HCT116 (cell line): ENCODE data around the gene ACAP3. TPM values are rescaled to one million over a fixed set of nuclear protein-coding genes. Genes with fewer than 3 reads are reported as not detected.

Source experiments
- ATAC-seq: fragments of 200-7000 bp; cut with Tn5 transposase; 2 replicates; pipeline ENCODE4 v1.9.1; 2020; ENCODE audit warnings: mild to moderate bottlenecking, moderate library complexity
- BruUV-seq: library from RNA; stranded (reverse); fragments of 400-500 nt; replicated peaks from 2 replicates; lab custom pipeline; 2021; lab: Mats Ljungman, UMichigan
- CTCF ChIA-PET: fragments of 300-600 bp; sonication (Branson Sonifier 250); formaldehyde crosslinking; loops from one replicate; lab custom pipeline; 2021; ENCODE audit warnings: antibody characterized with exemption; lab: Charles Lee
- POLR2A ChIA-PET: fragments of 300-600, 350-600 bp; sonication (Branson Sonifier 250); formaldehyde crosslinking; loops from one replicate; lab custom pipeline; 2021; ENCODE audit warnings: antibody characterized with exemption; lab: Charles Lee
- RAD21 ChIA-PET, 2 experiments: fragments of 300-600 bp; sonication (Branson Sonifier 250); formaldehyde crosslinking; loops; one replicate each; lab custom pipeline; 2023; ENCODE audit warnings: low total read pairs in 2 of 2; ENCODE audit not compliant: uncharacterized antibody in 2 of 2, unreplicated experiment in 2 of 2, low non-redundant PET in 1 of 2; lab: Charles Lee
- DNase-seq: peaks from one replicate; pipeline ENCODE4 v3.0.0-alpha.2; 2010; ENCODE audit warnings: low read depth, low spot score
- H2AFZ ChIP-seq: fragments of 200-600 bp; shearing (Covaris generic), sonication (generic); 2 replicates; pipeline ENCODE4 v1.6.1; 2017; ENCODE audit warnings: low read depth, mixed run types, mixed read lengths, antibody characterized with exemption, low read length; ENCODE audit not compliant: poor library complexity, severe bottlenecking
- H3K27ac ChIP-seq: 2 replicates; pipeline ENCODE4 v1.5.1; 2012; ENCODE audit warnings: low read depth, low read length
- H3K27me3 ChIP-seq: fragments of 200-600 bp; sonication (generic); 2 replicates; pipeline ENCODE4 v1.6.1; 2016; ENCODE audit warnings: mixed run types, low read length, mixed read lengths; ENCODE audit not compliant: insufficient read depth
- H3K36me3 ChIP-seq, 2 experiments: fragments of 200-500 bp in 1 of 2; fragments of 200-600 bp in 1 of 2; sonication (Bioruptor generic) in 1 of 2; sonication (generic) in 1 of 2; 2 replicates each; pipeline versions ENCODE4 v1.5.1 to v1.6.1; 2014 to 2016; ENCODE audit warnings: low read length in 2 of 2, inconsistent platforms in 1 of 2, mixed read lengths in 1 of 2, mixed run types in 1 of 2; ENCODE audit not compliant: insufficient read depth in 2 of 2, control insufficient read depth in 1 of 2
- H3K4me1 ChIP-seq, 2 experiments: fragments of 200-600 bp in 1 of 2; sonication (generic) in 1 of 2; 2 replicates each; pipeline versions ENCODE4 v1.5.1 to v1.6.1; 2012 to 2017; ENCODE audit warnings: low read length in 2 of 2, inconsistent platforms in 1 of 2, mild to moderate bottlenecking in 1 of 2, mixed read lengths in 1 of 2, mixed run types in 1 of 2, moderate library complexity in 1 of 2; ENCODE audit not compliant: insufficient read depth in 2 of 2, control insufficient read depth in 1 of 2
- H3K4me2 ChIP-seq: fragments of 200-600 bp; sonication (generic); 2 replicates; pipeline ENCODE4 v1.6.1; 2017; ENCODE audit warnings: mixed run types, low read length, mixed read lengths
- H3K4me3 ChIP-seq, 2 experiments: fragments of 200-600 bp in 1 of 2; sonication (generic) in 1 of 2; replicated peaks in 1 of 2; 2 replicates each; pipeline ENCODE4 v1.5.1; 2011 to 2016; ENCODE audit warnings: low read length in 2 of 2, control low read depth in 1 of 2, low read depth in 1 of 2, mild to moderate bottlenecking in 1 of 2, mixed read lengths in 1 of 2, mixed run types in 1 of 2
- H3K79me2 ChIP-seq: fragments of 200-600 bp; sonication (generic); 2 replicates; pipeline ENCODE4 v1.6.1; 2017; ENCODE audit warnings: mild to moderate bottlenecking, mixed run types, low read length, moderate library complexity, mixed read lengths; ENCODE audit not compliant: insufficient read depth
- H3K9ac ChIP-seq: fragments of 200-600 bp; sonication (generic); 2 replicates; pipeline ENCODE4 v1.6.1; 2016; ENCODE audit warnings: low read length, mixed read lengths
- H3K9me2 ChIP-seq: fragments of 200-600 bp; sonication (generic), shearing (Covaris generic); 2 replicates; pipeline ENCODE4 v1.6.1; 2017; ENCODE audit warnings: mixed run types, mild to moderate bottlenecking, moderate library complexity; ENCODE audit not compliant: insufficient read depth
- H3K9me3 ChIP-seq, 2 experiments: fragments of 200-500 bp in 1 of 2; fragments of 200-600 bp in 1 of 2; sonication (Bioruptor generic) in 1 of 2; sonication (generic) in 1 of 2; 2 replicates each; pipeline ENCODE4 v1.6.1; 2014 to 2017; ENCODE audit warnings: low read length in 2 of 2, mixed read lengths in 2 of 2, inconsistent platforms in 1 of 2, low read depth in 1 of 2, mild to moderate bottlenecking in 1 of 2, mixed run types in 1 of 2, moderate library complexity in 1 of 2; ENCODE audit not compliant: control insufficient read depth in 1 of 2, insufficient read depth in 1 of 2
- H4K20me1 ChIP-seq: fragments of 200-600 bp; sonication (generic), shearing (Covaris generic); 2 replicates; pipeline ENCODE4 v1.6.1; 2017; ENCODE audit warnings: mixed run types, mild to moderate bottlenecking, moderate library complexity; ENCODE audit not compliant: insufficient read depth
- ELF1 ChIP-seq: IDR thresholded peaks from 2 replicates; pipeline ENCODE4 v1.6.1; 2012; ENCODE audit warnings: low read depth, borderline replicate concordance
- EZH2 ChIP-seq: fragments of 200-600 bp; sonication (generic); IDR thresholded peaks from 2 replicates; pipeline ENCODE4 v1.6.1; 2017; ENCODE audit warnings: antibody characterized with exemption, mixed run types
- JUND ChIP-seq: IDR thresholded peaks from 2 replicates; pipeline ENCODE4 v1.6.1; 2012
- POLR2A ChIP-seq: IDR thresholded peaks from 2 replicates; pipeline ENCODE4 v1.7.0; 2011; ENCODE audit warnings: borderline replicate concordance; ENCODE audit not compliant: insufficient read depth, insufficient read length; ENCODE audit errors: extremely low read depth
- RAD21 ChIP-seq: IDR thresholded peaks from 2 replicates; pipeline ENCODE4 v1.6.1; 2012; ENCODE audit warnings: low read depth, mild to moderate bottlenecking
- SP1 ChIP-seq: IDR thresholded peaks from 2 replicates; pipeline ENCODE4 v1.6.1; 2012; ENCODE audit warnings: low read depth
- TCF7L2 ChIP-seq: IDR thresholded peaks from 2 replicates; pipeline ENCODE4 v1.7.0; 2011; ENCODE audit warnings: borderline replicate concordance, inconsistent platforms; ENCODE audit not compliant: insufficient read depth, insufficient read length; ENCODE audit errors: extremely low read depth
- ZNF274 ChIP-seq: fragments of 200-500 bp; sonication (Bioruptor generic); IDR thresholded peaks from 2 replicates; pipeline ENCODE4 v1.6.1; 2014; ENCODE audit warnings: mild to moderate bottlenecking, low read depth, low read length, inconsistent platforms
- intact Hi-C: fragments of 100-400 bp; cut with micrococcal nuclease; formaldehyde crosslinking; loops from 2 replicates; pipeline ENCODE4 v1.10.0; 2022
- total RNA-seq: library from RNA; stranded (reverse); gene quantifications from one replicate; pipeline ENCODE4 v1.2.1, GENCODE V29; 2021; ENCODE audit not compliant: unreplicated experiment
- TF ChIP-seq, protein P1 (sequence below): IDR thresholded peaks from 2 replicates; pipeline ENCODE4 v1.6.1; 2012; ENCODE audit warnings: low read depth
- TF ChIP-seq, protein P2 (sequence below): IDR thresholded peaks from 2 replicates; pipeline ENCODE4 v1.6.1; 2012

ACAP3 gene
- total RNA-seq, 1 experiment from 2014 or later = 38.8 TPM

DNA sequence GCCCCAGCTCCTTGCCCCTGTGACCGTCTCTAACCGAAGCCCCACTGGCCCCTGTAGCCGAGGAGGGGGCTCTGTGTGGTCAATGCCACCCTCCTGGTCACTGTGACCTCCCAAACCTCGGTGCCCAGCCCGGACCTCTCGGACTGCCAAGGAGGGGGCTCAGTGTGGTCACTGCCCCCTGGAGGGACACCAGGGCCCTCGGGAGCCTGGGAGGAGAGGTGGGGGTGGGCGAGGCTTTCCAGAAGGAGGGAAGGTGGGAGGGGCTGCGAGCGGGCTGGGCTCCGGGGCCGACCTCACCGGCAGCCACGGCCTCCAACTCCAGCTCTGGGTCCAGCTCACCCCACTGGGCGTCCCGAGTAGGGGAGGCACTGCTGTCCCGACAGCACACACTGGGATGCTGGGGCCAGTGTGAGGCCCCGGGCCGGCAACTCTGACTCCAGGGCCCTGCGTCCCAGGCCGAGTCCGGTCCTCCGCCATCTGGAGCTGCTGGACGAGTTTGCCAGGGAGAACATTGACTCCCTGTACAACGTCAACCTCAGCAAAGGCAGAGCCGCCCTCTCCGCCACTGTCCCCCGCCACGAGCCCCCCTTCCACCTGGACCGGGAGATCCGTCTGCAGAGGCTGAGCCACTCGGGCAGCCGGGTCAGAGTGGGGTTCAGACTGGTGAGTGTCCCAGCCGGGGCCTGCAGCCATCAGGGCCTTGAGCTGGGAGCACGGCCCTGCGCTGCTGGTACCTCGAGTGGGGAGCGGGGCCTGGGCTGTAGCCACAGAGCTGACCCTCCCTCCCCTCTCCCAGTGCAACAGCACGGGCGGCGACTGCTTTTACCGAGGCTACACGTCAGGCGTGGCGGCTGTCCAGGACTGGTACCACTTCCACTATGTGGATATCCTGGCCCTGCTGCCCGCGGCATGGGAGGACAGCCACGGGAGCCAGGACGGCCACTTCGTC, 21.1 kb downstream of the ACAP3 start:
- H3K4me3 ChIP-seq = no peak overlapping the region
- CTCF ChIA-PET = no interaction called here
- H4K20me1 ChIP-seq = no peaks in the 10 kb centered on the region
- RAD21 ChIA-PET = no interaction called here
- no peak for DNase-seq
- ATAC-seq = no peak
- peaks cover 13 to 37% of the 10 kb centered on the region in 2 experiments for H3K4me1 ChIP-seq
- H3K79me2 ChIP-seq = no peaks in the 10 kb centered on the region
- no peaks in the 10 kb centered on the region for H3K36me3 ChIP-seq
- no peak overlapping the region for H3K9ac ChIP-seq
- no peak overlapping the region; the same call in 1 of the 2 replicates for H3K27ac ChIP-seq
- POLR2A ChIA-PET = no interaction called here
- BruUV-seq = no TSS peak
- intact Hi-C loops = no loop called here
- H3K9me3 ChIP-seq = no peaks in the 10 kb centered on the region
- H3K4me2 ChIP-seq = no peak overlapping the region
- TF ChIP-seq ZNF274 (no peak), JUND (no peak), SP1 (no peak), ELF1 (no peak), POLR2A (no peak), TCF7L2 (no peak), EZH2 (no peak), RAD21 (no peak)
- TF ChIP-seq, protein P1, sequence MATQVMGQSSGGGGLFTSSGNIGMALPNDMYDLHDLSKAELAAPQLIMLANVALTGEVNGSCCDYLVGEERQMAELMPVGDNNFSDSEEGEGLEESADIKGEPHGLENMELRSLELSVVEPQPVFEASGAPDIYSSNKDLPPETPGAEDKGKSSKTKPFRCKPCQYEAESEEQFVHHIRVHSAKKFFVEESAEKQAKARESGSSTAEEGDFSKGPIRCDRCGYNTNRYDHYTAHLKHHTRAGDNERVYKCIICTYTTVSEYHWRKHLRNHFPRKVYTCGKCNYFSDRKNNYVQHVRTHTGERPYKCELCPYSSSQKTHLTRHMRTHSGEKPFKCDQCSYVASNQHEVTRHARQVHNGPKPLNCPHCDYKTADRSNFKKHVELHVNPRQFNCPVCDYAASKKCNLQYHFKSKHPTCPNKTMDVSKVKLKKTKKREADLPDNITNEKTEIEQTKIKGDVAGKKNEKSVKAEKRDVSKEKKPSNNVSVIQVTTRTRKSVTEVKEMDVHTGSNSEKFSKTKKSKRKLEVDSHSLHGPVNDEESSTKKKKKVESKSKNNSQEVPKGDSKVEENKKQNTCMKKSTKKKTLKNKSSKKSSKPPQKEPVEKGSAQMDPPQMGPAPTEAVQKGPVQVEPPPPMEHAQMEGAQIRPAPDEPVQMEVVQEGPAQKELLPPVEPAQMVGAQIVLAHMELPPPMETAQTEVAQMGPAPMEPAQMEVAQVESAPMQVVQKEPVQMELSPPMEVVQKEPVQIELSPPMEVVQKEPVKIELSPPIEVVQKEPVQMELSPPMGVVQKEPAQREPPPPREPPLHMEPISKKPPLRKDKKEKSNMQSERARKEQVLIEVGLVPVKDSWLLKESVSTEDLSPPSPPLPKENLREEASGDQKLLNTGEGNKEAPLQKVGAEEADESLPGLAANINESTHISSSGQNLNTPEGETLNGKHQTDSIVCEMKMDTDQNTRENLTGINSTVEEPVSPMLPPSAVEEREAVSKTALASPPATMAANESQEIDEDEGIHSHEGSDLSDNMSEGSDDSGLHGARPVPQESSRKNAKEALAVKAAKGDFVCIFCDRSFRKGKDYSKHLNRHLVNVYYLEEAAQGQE = no peak
- TF ChIP-seq, protein P2, sequence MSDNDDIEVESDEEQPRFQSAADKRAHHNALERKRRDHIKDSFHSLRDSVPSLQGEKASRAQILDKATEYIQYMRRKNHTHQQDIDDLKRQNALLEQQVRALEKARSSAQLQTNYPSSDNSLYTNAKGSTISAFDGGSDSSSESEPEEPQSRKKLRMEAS = no peak
- no peaks in the 10 kb centered on the region for H3K27me3 ChIP-seq
- no peak overlapping the region for H2AFZ ChIP-seq
- no peaks in the 10 kb centered on the region for H3K9me2 ChIP-seq
